IgD-negative memory B cell (primary cell): ENCODE results near the gene TSSC4. TPM values are rescaled to one million over a fixed set of nuclear protein-coding genes. Genes with fewer than 3 reads are reported as not detected.

Experiments
- H3K27ac Mint-ChIP-seq, 3 donors: one replicate each; pipeline ENCODE4 v1.8.0; 2020 to 2022; ENCODE audit warnings: mild to moderate bottlenecking in 3 of 3, mixed read lengths in 3 of 3, moderate library complexity in 1 of 3
- H3K27me3 Mint-ChIP-seq: one replicate; pipeline ENCODE4 v1.8.0; 2021; ENCODE audit warnings: mixed read lengths
- H3K36me3 Mint-ChIP-seq: one replicate; pipeline ENCODE4 v1.8.0; 2020; ENCODE audit warnings: mild to moderate bottlenecking, mixed read lengths
- H3K4me1 Mint-ChIP-seq, 3 donors: one replicate each; pipeline ENCODE4 v1.8.0; 2020 to 2022; ENCODE audit warnings: mixed read lengths in 3 of 3, mild to moderate bottlenecking in 1 of 3
- H3K4me3 Mint-ChIP-seq, 4 donors: one replicate each; pipeline ENCODE4 v1.8.0; 2020 to 2022; ENCODE audit warnings: mild to moderate bottlenecking in 4 of 4, mixed read lengths in 4 of 4, moderate library complexity in 3 of 4
- H3K9me3 Mint-ChIP-seq, 3 donors: one replicate each; pipeline ENCODE4 v1.8.0; 2020 to 2021; ENCODE audit warnings: mixed read lengths in 3 of 3, mild to moderate bottlenecking in 1 of 3
- polyA plus RNA-seq: library from polyadenylated mRNA; unstranded; fragments of 300-500 nt; fragmentation: Illumina TruSeq; gene quantifications from one replicate; pipeline ENCODE4 v1.2.3, GENCODE V29; 2021

Gene TSSC4
- polyA plus RNA-seq, 1 donor from 2014 or later, result 86.8 TPM

- H3K36me3 Mint-ChIP-seq, result no peaks in the 10 kb centered on the region
- H3K9me3 Mint-ChIP-seq, result no peaks in the 10 kb centered on the region
- no peaks in the 10 kb centered on the region for H3K27me3 Mint-ChIP-seq
- no peak overlapping the region for H3K4me3 Mint-ChIP-seq
- no peak overlapping the region for H3K27ac Mint-ChIP-seq
- H3K4me1 Mint-ChIP-seq, result peaks cover 3 to 5% (median 4%) of the 10 kb centered on the region in 3 donors
Measured at GRCh38 chr11:2420502-2421225, 20.1 kb downstream of the TSSC4 start.

- Mint-ChIP-seq H3K27ac (no peak overlapping the region), H3K4me1 (peaks cover 3 to 5% (median 4%) of the 10 kb centered on the region in 3 donors), H3K9me3 (no peaks in the 10 kb centered on the region), H3K27me3 (no peaks in the 10 kb centered on the region), H3K4me3 (no peak overlapping the region), H3K36me3 (no peaks in the 10 kb centered on the region)
Measured at GRCh38 chr11:2421226-2421994, 20.9 kb downstream of the TSSC4 start.

- no peak overlapping the region for H3K4me3 Mint-ChIP-seq
- peaks cover 3 to 5% (median 4%) of the 10 kb centered on the region in 3 donors for H3K4me1 Mint-ChIP-seq
- no peaks in the 10 kb centered on the region for H3K9me3 Mint-ChIP-seq
- H3K27ac Mint-ChIP-seq, result no peak overlapping the region
- H3K36me3 Mint-ChIP-seq, result no peaks in the 10 kb centered on the region
- no peaks in the 10 kb centered on the region for H3K27me3 Mint-ChIP-seq
Measured at GRCh38 chr11:2421996-2422395, 21.4 kb downstream of the TSSC4 start.

- Mint-ChIP-seq H3K27me3 (no peaks in the 10 kb centered on the region), H3K4me1 (peaks cover 3 to 5% (median 4%) of the 10 kb centered on the region in 3 donors), H3K4me3 (no peak overlapping the region), H3K27ac (no peak overlapping the region), H3K36me3 (no peaks in the 10 kb centered on the region), H3K9me3 (no peaks in the 10 kb centered on the region)
Measured at GRCh38 chr11:2422461-2423156, 22.1 kb downstream of the TSSC4 start.

- Mint-ChIP-seq H3K4me1 (peaks cover 3 to 5% (median 4%) of the 10 kb centered on the region in 3 donors), H3K9me3 (no peaks in the 10 kb centered on the region), H3K27ac (no peak overlapping the region), H3K36me3 (no peaks in the 10 kb centered on the region), H3K4me3 (no peak overlapping the region), H3K27me3 (no peaks in the 10 kb centered on the region)
Measured at GRCh38 chr11:2423157-2424025, 22.8 kb downstream of the TSSC4 start.

- Mint-ChIP-seq H3K9me3 (no peaks in the 10 kb centered on the region), H3K4me3 (no peak overlapping the region), H3K27me3 (no peaks in the 10 kb centered on the region), H3K4me1 (peaks cover 0 to 2% (median 1%) of the 10 kb centered on the region in 3 donors), H3K27ac (no peak overlapping the region), H3K36me3 (no peaks in the 10 kb centered on the region)
Measured at GRCh38 chr11:2424811-2425495, 24.4 kb downstream of the TSSC4 start.

- Mint-ChIP-seq H3K4me1 (peaks cover 0 to 1% (median 1%) of the 10 kb centered on the region in 3 donors), H3K27ac (peak overlapping the region in 1 of 3 donors; percentile 23), H3K4me3 (no peak overlapping the region), H3K9me3 (no peaks in the 10 kb centered on the region), H3K27me3 (no peaks in the 10 kb centered on the region), H3K36me3 (no peaks in the 10 kb centered on the region)
Measured at GRCh38 chr11:2425506-2425905, 25.0 kb downstream of the TSSC4 start.

GRCh38 chr11:2426221-2426620 lies 25.7 kb downstream of the TSSC4 start:
- Mint-ChIP-seq H3K36me3 (no peaks in the 10 kb centered on the region), H3K9me3 (no peaks in the 10 kb centered on the region), H3K27me3 (no peaks in the 10 kb centered on the region), H3K4me1 (no peaks in the 10 kb centered on the region), H3K27ac (no peak overlapping the region), H3K4me3 (no peak overlapping the region)

- no peaks in the 10 kb centered on the region for H3K9me3 Mint-ChIP-seq
- H3K36me3 Mint-ChIP-seq, result no peaks in the 10 kb centered on the region
- no peaks in the 10 kb centered on the region for H3K27me3 Mint-ChIP-seq
- no peak overlapping the region for H3K27ac Mint-ChIP-seq
- H3K4me1 Mint-ChIP-seq, result no peaks in the 10 kb centered on the region
- no peak overlapping the region for H3K4me3 Mint-ChIP-seq
Measured at GRCh38 chr11:2426826-2427521, 26.4 kb downstream of the TSSC4 start.

GRCh38 chr11:2427721-2428321 lies 27.3 kb downstream of the TSSC4 start:
- Mint-ChIP-seq H3K4me3 (no peak overlapping the region), H3K9me3 (no peaks in the 10 kb centered on the region), H3K27ac (no peak overlapping the region), H3K27me3 (no peaks in the 10 kb centered on the region), H3K36me3 (no peaks in the 10 kb centered on the region), H3K4me1 (no peaks in the 10 kb centered on the region)

- H3K27me3 Mint-ChIP-seq, result no peaks in the 10 kb centered on the region
- H3K9me3 Mint-ChIP-seq, result no peaks in the 10 kb centered on the region
- no peaks in the 10 kb centered on the region for H3K36me3 Mint-ChIP-seq
- H3K4me1 Mint-ChIP-seq, result no peaks in the 10 kb centered on the region
- no peak overlapping the region for H3K27ac Mint-ChIP-seq
- no peak overlapping the region for H3K4me3 Mint-ChIP-seq
Measured at GRCh38 chr11:2428322-2428795, 27.8 kb downstream of the TSSC4 start.

GRCh38 chr11:2431395-2431794 lies 30.8 kb downstream of the TSSC4 start:
- H3K9me3 Mint-ChIP-seq, result no peaks in the 10 kb centered on the region
- no peaks in the 10 kb centered on the region for H3K4me1 Mint-ChIP-seq
- H3K27me3 Mint-ChIP-seq, result no peaks in the 10 kb centered on the region
- H3K36me3 Mint-ChIP-seq, result no peaks in the 10 kb centered on the region
- H3K27ac Mint-ChIP-seq, result no peak overlapping the region
- H3K4me3 Mint-ChIP-seq, result no peak overlapping the region

- no peaks in the 10 kb centered on the region for H3K36me3 Mint-ChIP-seq
- no peaks in the 10 kb centered on the region for H3K27me3 Mint-ChIP-seq
- no peaks in the 10 kb centered on the region for H3K4me1 Mint-ChIP-seq
- H3K9me3 Mint-ChIP-seq, result no peaks in the 10 kb centered on the region
- no peak overlapping the region for H3K27ac Mint-ChIP-seq
- H3K4me3 Mint-ChIP-seq, result no peak overlapping the region
Measured at GRCh38 chr11:2432171-2432621, 31.6 kb downstream of the TSSC4 start.
